ENCODE measurements around the gene FNBP1L.

FNBP1L gene

DNA sequence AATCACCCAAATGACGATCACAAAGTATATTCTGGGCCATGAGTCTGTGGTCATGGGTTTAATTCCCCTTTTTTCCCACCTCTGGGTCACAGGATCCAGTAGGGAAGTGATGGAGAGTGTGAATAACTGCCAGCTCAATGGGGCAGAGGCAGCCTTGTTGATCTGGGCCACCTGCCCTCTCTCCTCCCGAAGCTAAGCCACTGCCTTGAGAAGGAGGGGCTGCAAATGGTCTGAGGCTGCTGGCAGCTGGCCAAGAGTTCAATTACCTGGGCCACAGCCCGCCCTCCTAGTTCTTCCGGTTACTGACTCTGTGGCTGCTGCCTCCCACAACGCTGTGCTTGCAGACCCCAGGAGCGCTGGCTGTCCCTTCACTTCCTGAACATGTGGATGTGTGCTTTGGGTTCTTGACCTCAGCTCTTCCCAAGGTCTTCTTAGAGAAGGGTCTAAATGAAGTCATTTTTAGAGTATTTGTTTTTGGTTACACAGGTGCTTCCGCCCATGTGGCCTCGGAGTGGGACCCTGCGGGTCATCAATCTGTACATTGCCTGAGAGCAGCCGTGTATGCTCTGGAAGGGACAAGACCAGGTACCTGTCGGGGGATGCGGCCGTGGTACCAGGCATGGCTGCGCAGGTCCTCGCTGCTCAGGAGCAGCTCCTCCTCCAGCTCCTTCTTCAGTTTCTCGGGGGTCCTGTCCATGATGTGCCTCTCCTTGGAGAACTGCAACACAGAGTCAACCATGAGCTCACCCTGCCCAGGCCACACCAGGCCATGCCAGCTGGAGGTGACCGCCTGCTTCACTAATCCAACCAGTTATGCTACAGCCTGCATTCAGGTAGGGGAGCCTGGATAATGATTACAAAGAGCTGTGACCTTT, 144.0 kb downstream of the FNBP1L start (continued):
- TF ChIP-seq ZNF610 (tag by site-specific recombination; IDR thresholded peaks at IDR 0.05; ENCODE audit: borderline replicate concordance) (no peak), ZNF624 (tag by site-specific recombination; IDR thresholded peaks at IDR 0.05) (0 out of 2 replicates have a peak, but pooled peaks have one; percentile 48), ZNF366 (tag by site-specific recombination; conservative IDR thresholded peaks at IDR 0.05) (peak; percentile 41; the same call in 1 of the 2 replicates), KLF10 (tag by site-specific recombination; IDR thresholded peaks at IDR 0.05) (peak; percentile 33; the same call in 1 of the 2 replicates), ZNF514 (tag by site-specific recombination; IDR thresholded peaks at IDR 0.05) (no peak), ZNF48 (tag by site-specific recombination; IDR thresholded peaks at IDR 0.05) (no peak), GLIS2 (tag by site-specific recombination; IDR thresholded peaks at IDR 0.05) (0 out of 2 replicates have a peak, but pooled peaks have one; percentile 16), HOXC10 (CRISPR knock-in tag; IDR thresholded peaks at IDR 0.05) (no peak), ZNF791 (tag by site-specific recombination; IDR thresholded peaks at IDR 0.05) (no peak)
- TF ChIP-seq, protein P1, sequence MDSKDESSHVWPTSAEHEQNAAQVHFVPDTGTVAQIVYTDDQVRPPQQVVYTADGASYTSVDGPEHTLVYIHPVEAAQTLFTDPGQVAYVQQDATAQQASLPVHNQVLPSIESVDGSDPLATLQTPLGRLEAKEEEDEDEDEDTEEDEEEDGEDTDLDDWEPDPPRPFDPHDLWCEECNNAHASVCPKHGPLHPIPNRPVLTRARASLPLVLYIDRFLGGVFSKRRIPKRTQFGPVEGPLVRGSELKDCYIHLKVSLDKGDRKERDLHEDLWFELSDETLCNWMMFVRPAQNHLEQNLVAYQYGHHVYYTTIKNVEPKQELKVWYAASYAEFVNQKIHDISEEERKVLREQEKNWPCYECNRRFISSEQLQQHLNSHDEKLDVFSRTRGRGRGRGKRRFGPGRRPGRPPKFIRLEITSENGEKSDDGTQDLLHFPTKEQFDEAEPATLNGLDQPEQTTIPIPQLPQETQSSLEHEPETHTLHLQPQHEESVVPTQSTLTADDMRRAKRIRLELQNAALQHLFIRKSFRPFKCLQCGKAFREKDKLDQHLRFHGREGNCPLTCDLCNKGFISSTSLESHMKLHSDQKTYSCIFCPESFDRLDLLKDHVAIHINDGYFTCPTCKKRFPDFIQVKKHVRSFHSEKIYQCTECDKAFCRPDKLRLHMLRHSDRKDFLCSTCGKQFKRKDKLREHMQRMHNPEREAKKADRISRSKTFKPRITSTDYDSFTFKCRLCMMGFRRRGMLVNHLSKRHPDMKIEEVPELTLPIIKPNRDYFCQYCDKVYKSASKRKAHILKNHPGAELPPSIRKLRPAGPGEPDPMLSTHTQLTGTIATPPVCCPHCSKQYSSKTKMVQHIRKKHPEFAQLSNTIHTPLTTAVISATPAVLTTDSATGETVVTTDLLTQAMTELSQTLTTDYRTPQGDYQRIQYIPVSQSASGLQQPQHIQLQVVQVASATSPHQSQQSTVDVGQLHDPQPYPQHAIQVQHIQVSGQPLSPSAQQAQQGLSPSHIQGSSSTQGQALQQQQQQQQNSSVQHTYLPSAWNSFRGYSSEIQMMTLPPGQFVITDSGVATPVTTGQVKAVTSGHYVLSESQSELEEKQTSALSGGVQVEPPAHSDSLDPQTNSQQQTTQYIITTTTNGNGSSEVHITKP (tag by site-specific recombination; IDR thresholded peaks at IDR 0.05), result 0 out of 2 replicates have a peak, but pooled peaks have one; percentile 14

DNA sequence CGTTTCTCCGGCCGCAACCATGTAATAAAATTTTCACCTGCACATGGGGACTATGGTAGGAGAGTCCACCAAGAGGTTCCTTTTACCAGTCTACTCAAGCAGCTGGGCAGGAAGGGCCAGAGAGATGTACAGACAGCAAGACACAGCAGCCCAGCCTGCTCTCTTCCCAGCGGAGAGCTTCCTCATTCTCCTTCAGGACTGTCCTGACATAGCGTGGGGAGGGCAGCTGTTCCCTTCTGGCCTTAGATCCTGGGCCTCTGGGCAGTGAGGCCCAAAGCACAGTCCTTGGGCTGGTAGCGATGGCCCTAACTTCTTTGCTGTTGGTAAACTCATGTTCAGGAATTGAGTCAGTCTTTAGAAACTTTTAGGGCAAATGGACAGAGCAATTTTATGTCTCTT, 144.6 kb downstream of the FNBP1L start:
- peaks cover 4% of the 10 kb centered on the region for H3K4me1 ChIP-seq (ENCODE audit: control insufficient read depth, insufficient read depth, low read length)
- CTCF ChIA-PET, result interaction anchor here (0.8 to 1.1 kb wide), 3 partner anchors 37 to 253 kb away, joined by 3 to 4 read pairs (median 3); no protein-coding TSS in a partner anchor
- H3K9me3 ChIP-seq (ENCODE audit: control insufficient read depth, insufficient read depth, low read depth, low read length), result no peaks in the 10 kb centered on the region
- no peak overlapping the region for H3K27ac ChIP-seq (ENCODE audit: extremely low read depth, low read depth, low read length)
- H3K36me3 ChIP-seq (ENCODE audit: control insufficient read depth in 2 of 2, insufficient read depth in 1 of 2, low read length in 2 of 2), result peaks cover 0 to 14% of the 10 kb centered on the region in 2 experiments; a peak in 1 of 3 replicates
- no peak overlapping the region for H3K4me3 ChIP-seq (ENCODE audit: low read depth, low read length)
- TF ChIP-seq ZNF596 (tag by site-specific recombination; IDR thresholded peaks at IDR 0.05), result no peak
- TF ChIP-seq ZNF629 (tag by site-specific recombination; IDR thresholded peaks at IDR 0.05), result no peak
- no peak for TF ChIP-seq ZNF211 (tag by site-specific recombination; IDR thresholded peaks at IDR 0.05; ENCODE audit: low read depth)
- no peak for TF ChIP-seq ZNF658 (tag by site-specific recombination; IDR thresholded peaks at IDR 0.05)
- TF ChIP-seq ZBTB17 (tag by site-specific recombination; IDR thresholded peaks at IDR 0.05), result no peak
- TF ChIP-seq MZF1 (tag by site-specific recombination; IDR thresholded peaks at IDR 0.05; ENCODE audit: borderline replicate concordance), result no peak
- TF ChIP-seq ZNF10 (tag by site-specific recombination; IDR thresholded peaks at IDR 0.05), result no peak
- TF ChIP-seq SALL2 (tag by site-specific recombination; IDR thresholded peaks at IDR 0.05; ENCODE audit: borderline replicate concordance), result no peak
- TF ChIP-seq, protein P2, sequence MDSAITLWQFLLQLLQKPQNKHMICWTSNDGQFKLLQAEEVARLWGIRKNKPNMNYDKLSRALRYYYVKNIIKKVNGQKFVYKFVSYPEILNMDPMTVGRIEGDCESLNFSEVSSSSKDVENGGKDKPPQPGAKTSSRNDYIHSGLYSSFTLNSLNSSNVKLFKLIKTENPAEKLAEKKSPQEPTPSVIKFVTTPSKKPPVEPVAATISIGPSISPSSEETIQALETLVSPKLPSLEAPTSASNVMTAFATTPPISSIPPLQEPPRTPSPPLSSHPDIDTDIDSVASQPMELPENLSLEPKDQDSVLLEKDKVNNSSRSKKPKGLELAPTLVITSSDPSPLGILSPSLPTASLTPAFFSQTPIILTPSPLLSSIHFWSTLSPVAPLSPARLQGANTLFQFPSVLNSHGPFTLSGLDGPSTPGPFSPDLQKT (IDR thresholded peaks at IDR 0.05; ENCODE audit: borderline replicate concordance, low read depth, low read length), result no peak
- TF ChIP-seq, protein P3, sequence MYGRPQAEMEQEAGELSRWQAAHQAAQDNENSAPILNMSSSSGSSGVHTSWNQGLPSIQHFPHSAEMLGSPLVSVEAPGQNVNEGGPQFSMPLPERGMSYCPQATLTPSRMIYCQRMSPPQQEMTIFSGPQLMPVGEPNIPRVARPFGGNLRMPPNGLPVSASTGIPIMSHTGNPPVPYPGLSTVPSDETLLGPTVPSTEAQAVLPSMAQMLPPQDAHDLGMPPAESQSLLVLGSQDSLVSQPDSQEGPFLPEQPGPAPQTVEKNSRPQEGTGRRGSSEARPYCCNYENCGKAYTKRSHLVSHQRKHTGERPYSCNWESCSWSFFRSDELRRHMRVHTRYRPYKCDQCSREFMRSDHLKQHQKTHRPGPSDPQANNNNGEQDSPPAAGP (tag by site-specific recombination; IDR thresholded peaks at IDR 0.05), result no peak
- no peak for TF ChIP-seq EGR2 (tag by site-specific recombination; IDR thresholded peaks at IDR 0.05; ENCODE audit: low read depth)
- TF ChIP-seq ZNF776 (tag by site-specific recombination; IDR thresholded peaks at IDR 0.05; ENCODE audit: borderline replicate concordance), result no peak
- TF ChIP-seq, protein P4, sequence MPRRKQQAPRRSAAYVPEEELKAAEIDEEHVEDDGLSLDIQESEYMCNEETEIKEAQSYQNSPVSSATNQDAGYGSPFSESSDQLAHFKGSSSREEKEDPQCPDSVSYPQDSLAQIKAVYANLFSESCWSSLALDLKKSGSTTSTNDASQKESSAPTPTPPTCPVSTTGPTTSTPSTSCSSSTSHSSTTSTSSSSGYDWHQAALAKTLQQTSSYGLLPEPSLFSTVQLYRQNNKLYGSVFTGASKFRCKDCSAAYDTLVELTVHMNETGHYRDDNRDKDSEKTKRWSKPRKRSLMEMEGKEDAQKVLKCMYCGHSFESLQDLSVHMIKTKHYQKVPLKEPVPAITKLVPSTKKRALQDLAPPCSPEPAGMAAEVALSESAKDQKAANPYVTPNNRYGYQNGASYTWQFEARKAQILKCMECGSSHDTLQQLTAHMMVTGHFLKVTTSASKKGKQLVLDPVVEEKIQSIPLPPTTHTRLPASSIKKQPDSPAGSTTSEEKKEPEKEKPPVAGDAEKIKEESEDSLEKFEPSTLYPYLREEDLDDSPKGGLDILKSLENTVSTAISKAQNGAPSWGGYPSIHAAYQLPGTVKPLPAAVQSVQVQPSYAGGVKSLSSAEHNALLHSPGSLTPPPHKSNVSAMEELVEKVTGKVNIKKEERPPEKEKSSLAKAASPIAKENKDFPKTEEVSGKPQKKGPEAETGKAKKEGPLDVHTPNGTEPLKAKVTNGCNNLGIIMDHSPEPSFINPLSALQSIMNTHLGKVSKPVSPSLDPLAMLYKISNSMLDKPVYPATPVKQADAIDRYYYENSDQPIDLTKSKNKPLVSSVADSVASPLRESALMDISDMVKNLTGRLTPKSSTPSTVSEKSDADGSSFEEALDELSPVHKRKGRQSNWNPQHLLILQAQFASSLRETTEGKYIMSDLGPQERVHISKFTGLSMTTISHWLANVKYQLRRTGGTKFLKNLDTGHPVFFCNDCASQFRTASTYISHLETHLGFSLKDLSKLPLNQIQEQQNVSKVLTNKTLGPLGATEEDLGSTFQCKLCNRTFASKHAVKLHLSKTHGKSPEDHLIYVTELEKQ (tag by site-specific recombination; IDR thresholded peaks at IDR 0.05; ENCODE audit: borderline replicate concordance), result no peak
- TF ChIP-seq ZNF423 (tag by site-specific recombination; IDR thresholded peaks at IDR 0.05), result no peak
- POLR2A ChIA-PET, result interaction anchor here (0.8 kb wide), 1 partner anchor 39 kb away, joined by 3 read pairs; no protein-coding TSS in a partner anchor
